ENCODE measurements around the gene ABHD17A.
A peak's percentile ranks its signal among the peaks of the same experiment; 100 is the strongest.

Gene ABHD17A

DNA sequence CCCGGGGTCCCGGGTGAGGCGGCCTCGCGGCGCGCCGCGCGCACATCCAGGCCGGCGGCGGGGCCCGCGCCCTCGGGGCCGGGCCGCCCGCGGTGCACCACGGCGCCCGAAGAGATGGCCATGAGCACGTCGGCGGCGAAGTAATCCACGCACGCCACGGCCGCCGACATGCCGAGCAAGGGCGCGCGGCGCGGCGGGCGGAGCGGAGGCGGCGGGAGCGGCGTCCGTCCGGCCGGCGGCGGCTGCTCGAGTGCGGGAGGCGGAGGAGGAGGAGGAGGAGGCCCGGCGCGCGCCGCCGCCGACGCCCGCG lies 22.0 kb downstream of the ABHD17A start, which contains the start of gene KLF16:
TSS of gene KLF16 (minus strand) at position 252 of the 310 bp plus-strand sequence. CDS start at position 170, 82 bp downstream.
- DNase-seq, result no peak

- DNase-seq, result no peak
Observed at GRCh38 chr19:1862424-1863327, 22.6 kb downstream of the ABHD17A start.

- DNase-seq, result no peak
Observed at GRCh38 chr19:1862068-1862423, 23.2 kb downstream of the ABHD17A start.

- no peak for DNase-seq
Observed at GRCh38 chr19:1861599-1862031, 23.7 kb downstream of the ABHD17A start.

DNA sequence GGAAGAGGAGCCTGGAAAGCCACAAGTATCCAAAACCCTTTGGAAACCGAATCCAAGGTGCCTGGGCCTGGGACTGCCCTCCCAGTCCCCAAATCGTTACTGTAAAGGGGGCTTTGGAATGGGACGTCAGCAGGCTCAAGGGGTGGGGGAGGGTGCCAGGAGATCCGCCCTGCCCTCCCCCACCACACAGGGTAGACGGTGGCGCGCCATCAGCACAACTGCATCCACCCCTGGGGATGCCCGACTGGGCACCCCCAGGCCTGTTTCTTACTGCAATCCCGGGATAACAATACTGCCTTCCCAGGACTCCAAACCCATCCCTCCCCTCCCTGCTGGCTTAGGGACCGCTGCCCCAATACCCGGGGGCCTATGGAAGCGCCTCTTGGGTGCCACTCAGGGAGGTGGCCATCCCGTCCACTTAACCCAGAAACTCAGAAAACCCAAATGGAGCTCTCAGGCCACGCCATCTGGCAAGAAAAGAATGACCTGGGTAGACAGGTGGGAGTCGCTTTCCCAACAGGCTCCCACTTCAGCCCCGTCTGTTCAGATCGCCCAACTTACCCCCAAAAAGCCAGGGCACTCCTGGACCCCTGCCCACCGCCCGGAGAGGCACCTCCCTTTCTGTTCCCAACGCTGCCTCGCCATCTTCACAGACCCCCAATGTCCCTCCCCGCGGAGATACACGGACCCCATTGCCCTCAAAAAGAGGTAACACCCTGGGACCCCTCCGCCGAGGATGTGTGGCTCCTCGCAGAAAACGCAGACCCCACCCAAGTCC lies 24.3 kb downstream of the ABHD17A start:
- no peak for DNase-seq

GRCh38 chr19:1860042-1860775 lies 25.1 kb downstream of the ABHD17A start:
- peak; percentile 42 for DNase-seq

GRCh38 chr19:1859331-1859781 lies 25.9 kb downstream of the ABHD17A start:
- DNase-seq, result no peak

- no peak for DNase-seq
Observed at GRCh38 chr19:1858412-1859081, 26.7 kb downstream of the ABHD17A start.

GRCh38 chr19:1857648-1858326 lies 27.5 kb downstream of the ABHD17A start:
- DNase-seq, result no peak

GRCh38 chr19:1856698-1857603 lies 28.3 kb downstream of the ABHD17A start:
- DNase-seq, result no peak

GRCh38 chr19:1856345-1856697 lies 29.0 kb downstream of the ABHD17A start:
- no peak for DNase-seq

- no peak for DNase-seq
Observed at GRCh38 chr19:1855828-1856255, 29.5 kb downstream of the ABHD17A start.

DNA sequence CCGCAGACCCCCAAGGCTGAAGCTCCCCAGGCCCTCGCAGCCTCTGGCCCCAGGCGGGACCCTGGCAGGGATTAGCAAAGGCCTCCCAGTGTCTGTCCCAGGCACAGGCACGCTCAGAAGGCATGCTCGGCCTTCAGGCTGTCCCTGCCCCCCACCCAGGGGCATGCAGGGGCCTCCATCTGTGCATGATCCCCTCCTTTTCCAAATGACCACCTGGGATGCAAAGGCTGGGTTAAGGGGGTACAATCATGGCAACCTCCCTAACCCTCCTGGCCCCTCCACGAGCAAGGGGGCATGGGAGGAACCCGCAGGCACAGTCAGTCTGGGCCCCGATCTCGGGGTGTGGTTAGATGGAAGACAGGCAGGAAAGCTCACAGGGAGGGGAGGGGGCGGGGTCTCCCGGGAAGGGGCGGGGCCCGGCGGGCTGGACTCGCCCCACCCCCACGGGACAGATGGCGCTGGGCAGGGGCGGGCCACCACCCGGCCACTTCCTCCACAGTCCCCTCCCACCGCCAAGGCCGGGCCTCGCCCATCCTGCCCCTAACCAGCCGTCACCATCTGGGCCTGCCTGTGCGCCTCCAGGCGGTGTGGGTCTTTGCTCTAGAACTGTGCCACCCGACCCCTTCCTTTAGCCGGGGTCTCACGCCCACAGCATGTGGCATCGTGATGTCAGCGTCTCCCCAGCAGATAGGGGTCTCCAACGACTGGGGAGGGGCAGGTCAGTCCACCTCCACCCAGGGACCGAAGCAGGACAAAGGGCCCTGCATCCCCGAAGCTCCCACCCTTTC lies 30.1 kb downstream of the ABHD17A start:
- peak; percentile 66 for DNase-seq

GRCh38 chr19:1854542-1855039 lies 30.7 kb downstream of the ABHD17A start:
- DNase-seq, result no peak

- no peak for DNase-seq
Observed at GRCh38 chr19:1854039-1854541, 31.2 kb downstream of the ABHD17A start.

DNA sequence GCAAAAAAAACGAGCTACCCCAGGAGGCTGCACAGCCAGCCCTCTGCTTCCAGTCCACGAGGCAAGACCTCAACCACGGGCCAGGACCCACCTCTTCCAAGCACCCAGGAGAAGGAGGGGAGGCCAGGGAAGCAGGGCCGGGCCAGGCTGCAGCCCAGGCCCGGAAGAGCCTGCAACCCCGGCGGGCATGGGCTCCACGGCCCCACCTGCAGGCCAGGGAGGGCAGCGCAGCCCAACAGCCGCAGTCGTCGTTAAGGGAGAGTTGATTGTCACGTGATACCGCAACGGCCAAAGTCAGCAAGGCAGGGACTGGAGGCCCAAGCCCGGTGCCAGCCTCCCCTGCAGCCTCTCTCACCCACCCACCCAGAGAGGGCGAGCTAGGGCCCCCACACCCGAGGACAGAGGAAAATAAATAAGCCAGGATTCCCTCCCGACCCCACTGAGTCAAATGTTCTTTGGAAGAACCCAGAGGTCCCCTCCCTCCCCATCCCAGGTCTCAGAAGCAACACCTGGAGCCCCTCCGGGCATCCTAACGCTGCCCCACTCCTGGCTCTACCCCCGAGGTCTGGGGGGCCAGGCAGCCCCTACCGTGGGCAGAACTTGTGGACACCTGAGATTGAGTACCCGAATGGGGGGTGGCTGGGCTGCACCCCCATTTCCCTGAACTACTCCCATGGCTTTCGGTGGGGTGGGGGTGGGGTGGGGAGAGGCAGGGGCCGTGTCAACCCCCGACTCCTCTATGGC lies 31.8 kb downstream of the ABHD17A start:
- peak; percentile 60 for DNase-seq

- no peak for DNase-seq
Observed at GRCh38 chr19:1852581-1853128, 32.6 kb downstream of the ABHD17A start.
